ENCODE data around the gene PCIF1. TPM values are rescaled to one million over a fixed set of nuclear protein-coding genes. Genes with fewer than 3 reads are reported as not detected.

PCIF1 gene
- total RNA-seq, 6 experiments from 2014 or later = 14.8 to 23.1 (median 19.5) TPM

- Mint-ChIP-seq H3K27me3 (ENCODE audit: insufficient read depth) (peaks cover 11% of the 10 kb centered on the region), H3K4me3 (no peak overlapping the region), H3K27ac (no peak overlapping the region), H3K9me3 (no peaks in the 10 kb centered on the region), H3K36me3 (ENCODE audit: low read depth) (no peaks in the 10 kb centered on the region), H3K4me1 (ENCODE audit: low read depth) (peaks cover 24% of the 10 kb centered on the region)
- no peak for TF ChIP-seq CTCF (IDR thresholded peaks at IDR 0.05)
- DNase-seq = no peak
Observed at GRCh38 chr20:45918182-45918737, 16.2 kb upstream of the PCIF1 start.

GRCh38 chr20:45918779-45919537 is 15.5 kb upstream of the PCIF1 start:
- H3K27ac Mint-ChIP-seq = no peak overlapping the region
- peaks cover 24% of the 10 kb centered on the region for H3K4me1 Mint-ChIP-seq (ENCODE audit: low read depth)
- no peaks in the 10 kb centered on the region for H3K36me3 Mint-ChIP-seq (ENCODE audit: low read depth)
- H3K27me3 Mint-ChIP-seq (ENCODE audit: insufficient read depth) = peaks cover 11% of the 10 kb centered on the region
- DNase-seq = no peak
- no peak overlapping the region for H3K4me3 Mint-ChIP-seq
- H3K9me3 Mint-ChIP-seq = no peaks in the 10 kb centered on the region
- TF ChIP-seq CTCF (IDR thresholded peaks at IDR 0.05) = no peak

- no peak for TF ChIP-seq CTCF (IDR thresholded peaks at IDR 0.05)
- Mint-ChIP-seq H3K27ac (no peak overlapping the region), H3K4me1 (ENCODE audit: low read depth) (peaks cover 30% of the 10 kb centered on the region), H3K36me3 (ENCODE audit: low read depth) (no peaks in the 10 kb centered on the region), H3K27me3 (ENCODE audit: insufficient read depth) (peaks cover 9% of the 10 kb centered on the region), H3K9me3 (no peaks in the 10 kb centered on the region), H3K4me3 (no peak overlapping the region)
- DNase-seq = no peak
Observed at GRCh38 chr20:45919542-45920399, 14.7 kb upstream of the PCIF1 start.

- Mint-ChIP-seq H3K9me3 (no peaks in the 10 kb centered on the region), H3K27me3 (ENCODE audit: insufficient read depth) (peaks cover 8% of the 10 kb centered on the region), H3K36me3 (ENCODE audit: low read depth) (no peaks in the 10 kb centered on the region), H3K27ac (no peak overlapping the region), H3K4me1 (ENCODE audit: low read depth) (peaks cover 30% of the 10 kb centered on the region), H3K4me3 (no peak overlapping the region)
- no peak for TF ChIP-seq CTCF (IDR thresholded peaks at IDR 0.05)
- no peak for DNase-seq
Observed at GRCh38 chr20:45920462-45921336, 13.8 kb upstream of the PCIF1 start.

All from HFFc6 (cell line).